Testis (tissue), 3 donors: ENCODE data around the gene SPG7. TPM values are rescaled to one million over a fixed set of nuclear protein-coding genes. Genes with fewer than 3 reads are reported as not detected.

Experiments
- DNase-seq: peaks from one replicate; pipeline ENCODE4 v3.0.0-alpha.2; 2019
- H3K27ac ChIP-seq, 2 donors: fragments of 200-600 bp; sonication (generic); one replicate each; pipeline ENCODE4 v1.5.1; 2019
- H3K27me3 ChIP-seq: fragments of 200-600 bp; sonication (generic); one replicate; pipeline ENCODE4 v1.5.1; 2019
- H3K36me3 ChIP-seq: fragments of 200-600 bp; sonication (generic); one replicate; pipeline ENCODE4 v1.5.1; 2017; ENCODE audit warnings: low read depth; ENCODE audit errors: missing control alignments
- H3K4me1 ChIP-seq: fragments of 200-600 bp; sonication (generic); one replicate; pipeline ENCODE4 v1.5.1; 2019
- H3K4me3 ChIP-seq, 2 donors: fragments of 200-600 bp; sonication (generic); one replicate each; pipeline ENCODE4 v1.5.1; 2017 to 2019
- H3K9me3 ChIP-seq: fragments of 200-600 bp; sonication (generic); one replicate; pipeline ENCODE4 v1.5.1; 2017
- CTCF ChIP-seq, 3 experiments: fragments of 450-650 bp in 2 of 3; fragments of 200-600 bp in 1 of 3; sonication (generic) in 1 of 3; IDR thresholded peaks; one replicate each; pipeline ENCODE4 v1.5.1; 2016 to 2019; ENCODE audit warnings: antibody characterized with exemption in 3 of 3, mild to moderate bottlenecking in 2 of 3, moderate library complexity in 1 of 3
- POLR2A ChIP-seq: fragments of 450-650 bp; IDR thresholded peaks from one replicate; pipeline ENCODE4 v1.6.1; 2017; ENCODE audit warnings: antibody characterized with exemption, mild to moderate bottlenecking, moderate library complexity
- WGBS, 2 donors: methylation state at CpG; one replicate each; pipeline ENCODE4 v1.1.5; 2018; 5-methylcytosine and 5-hydroxymethylcytosine counted together
- intact Hi-C: fragments of 100-400 bp; cut with DNase I; formaldehyde crosslinking; loops from one replicate; pipeline ENCODE4 v1.15.1; 2023; ENCODE audit warnings: low total_unique reads
- polyA plus RNA-seq: library from polyadenylated mRNA; stranded (reverse); fragments of 350-450 nt; fragmentation: Illumina TruSeq; extraction: RNeasy Lipid Tissue Mini Kit (QIAGEN cat#74804); gene quantifications from one replicate; pipeline ENCODE4 v1.2.3, GENCODE V29; 2014; ENCODE audit warnings: low read depth, low replicate concordance; ENCODE audit not compliant: insufficient read depth
- total RNA-seq, 2 donors: library from RNA; depleted of rRNA; stranded (reverse); fragments of >200 nt; gene quantifications; one replicate each; pipeline ENCODE4 v1.2.3, GENCODE V29; 2016

SPG7 gene
- total and polyA plus RNA-seq, 3 donors from 2014 or later, result 97.9 to 307 (median 275) TPM

- no peak for TF ChIP-seq POLR2A
- TF ChIP-seq CTCF (IDR thresholded peaks at IDR 0.05), result no peak
- Histone ChIP-seq H3K4me3 (no peak overlapping the region), H3K27ac (no peak overlapping the region), H3K4me1 (peaks cover 46% of the 10 kb centered on the region), H3K36me3 (no peaks in the 10 kb centered on the region), H3K9me3 (no peaks in the 10 kb centered on the region), H3K27me3 (no peaks in the 10 kb centered on the region)
- no peak for DNase-seq
- intact Hi-C loops, result loop anchor here (10.0 kb wide), 1 partner anchor 47 kb away; no protein-coding TSS in a partner anchor
- 83% methylated on average over 13 of the region's 13 CpGs for WGBS, 2 donors
Observed at GRCh38 chr16:89481356-89481955, 26.7 kb upstream of the SPG7 start.

GRCh38 chr16:89482150-89482816, 25.9 kb upstream of the SPG7 start:
- no peak for DNase-seq
- intact Hi-C loops, result loop anchor here (10.0 kb wide), 1 partner anchor 47 kb away; no protein-coding TSS in a partner anchor
- Histone ChIP-seq H3K27me3 (no peaks in the 10 kb centered on the region), H3K4me1 (peaks cover 48% of the 10 kb centered on the region), H3K4me3 (no peak overlapping the region), H3K27ac (peak overlapping the region in 1 of 2 donors; percentile 19), H3K36me3 (no peaks in the 10 kb centered on the region), H3K9me3 (no peaks in the 10 kb centered on the region)
- TF ChIP-seq POLR2A (no peak), CTCF (IDR thresholded peaks at IDR 0.05) (no peak)
- 37 to 57% methylated on average over 9 to 14 of the region's 14 CpGs for WGBS, 2 donors

- intact Hi-C loops, result loop anchor here (10.0 kb wide), 1 partner anchor 48 kb away; no protein-coding TSS in a partner anchor
- H3K27me3 ChIP-seq, result no peaks in the 10 kb centered on the region
- H3K9me3 ChIP-seq, result no peaks in the 10 kb centered on the region
- 61 to 75% methylated on average over 5 of the region's 5 CpGs for WGBS, 2 donors
- DNase-seq, result no peak
- H3K4me1 ChIP-seq, result peaks cover 53% of the 10 kb centered on the region
- H3K27ac ChIP-seq, result no peak overlapping the region
- H3K36me3 ChIP-seq, result no peaks in the 10 kb centered on the region
- H3K4me3 ChIP-seq, result no peak overlapping the region
- no peak for TF ChIP-seq CTCF (IDR thresholded peaks at IDR 0.05)
- TF ChIP-seq POLR2A, result no peak
Observed at GRCh38 chr16:89482817-89483205, 25.4 kb upstream of the SPG7 start.

GRCh38 chr16:89484041-89484501, 24.1 kb upstream of the SPG7 start:
- H3K9me3 ChIP-seq, result no peaks in the 10 kb centered on the region
- no peak for DNase-seq
- intact Hi-C loops, result loop anchor here (10.0 kb wide), 1 partner anchor 49 kb away; no protein-coding TSS in a partner anchor
- no peak overlapping the region for H3K27ac ChIP-seq
- peaks cover 64% of the 10 kb centered on the region for H3K4me1 ChIP-seq
- 65 to 77% methylated on average over 5 of the region's 5 CpGs for WGBS, 2 donors
- H3K4me3 ChIP-seq, result no peak overlapping the region
- H3K27me3 ChIP-seq, result no peaks in the 10 kb centered on the region
- TF ChIP-seq CTCF (IDR thresholded peaks at IDR 0.05) (no peak), POLR2A (no peak)
- no peaks in the 10 kb centered on the region for H3K36me3 ChIP-seq
